ENCODE results near the gene GRIA1.

GRIA1 gene

GRCh38 chr5:153498516-153498915 is 8.0 kb downstream of the GRIA1 start:
- no peak for DNase-seq (ENCODE audit: low spot score)

GRCh38 chr5:153500178-153500577 is 9.7 kb downstream of the GRIA1 start:
- DNase-seq (ENCODE audit: low spot score), result no peak

GRCh38 chr5:153504726-153505125 is 14.3 kb downstream of the GRIA1 start:
- no peak for DNase-seq (ENCODE audit: low spot score)

- no peak for DNase-seq (ENCODE audit: low spot score)
These were observed 18.2 kb downstream of the GRIA1 start for GRCh38 chr5:153508700-153509099.

- peak; percentile 43 for DNase-seq (ENCODE audit: low spot score)
These were observed 21.2 kb downstream of the GRIA1 start for GRCh38 chr5:153511622-153512021.

DNA sequence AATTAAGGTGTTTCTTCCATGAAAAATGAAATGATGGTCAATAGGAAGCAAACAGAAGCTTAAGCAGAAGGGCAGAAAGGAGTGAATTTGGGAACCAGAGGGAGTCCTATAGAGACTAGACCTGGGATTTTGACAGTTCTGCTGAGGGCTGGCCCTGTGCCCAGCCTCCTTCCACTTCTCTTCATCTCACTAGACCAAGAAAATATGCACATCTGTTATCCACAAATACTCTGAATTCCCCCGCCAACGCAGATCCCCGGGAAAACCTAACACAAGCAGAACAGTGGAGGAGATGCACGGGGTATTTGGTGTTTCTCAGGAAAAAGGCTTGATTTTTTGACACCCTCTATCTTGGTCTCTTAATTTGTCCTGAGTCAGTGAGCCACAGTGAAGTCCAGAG is 22.7 kb downstream of the GRIA1 start:
- DNase-seq (ENCODE audit: low spot score), result no peak

- DNase-seq (ENCODE audit: low spot score), result no peak
These were observed 24.8 kb downstream of the GRIA1 start for GRCh38 chr5:153515301-153515700.

DNA sequence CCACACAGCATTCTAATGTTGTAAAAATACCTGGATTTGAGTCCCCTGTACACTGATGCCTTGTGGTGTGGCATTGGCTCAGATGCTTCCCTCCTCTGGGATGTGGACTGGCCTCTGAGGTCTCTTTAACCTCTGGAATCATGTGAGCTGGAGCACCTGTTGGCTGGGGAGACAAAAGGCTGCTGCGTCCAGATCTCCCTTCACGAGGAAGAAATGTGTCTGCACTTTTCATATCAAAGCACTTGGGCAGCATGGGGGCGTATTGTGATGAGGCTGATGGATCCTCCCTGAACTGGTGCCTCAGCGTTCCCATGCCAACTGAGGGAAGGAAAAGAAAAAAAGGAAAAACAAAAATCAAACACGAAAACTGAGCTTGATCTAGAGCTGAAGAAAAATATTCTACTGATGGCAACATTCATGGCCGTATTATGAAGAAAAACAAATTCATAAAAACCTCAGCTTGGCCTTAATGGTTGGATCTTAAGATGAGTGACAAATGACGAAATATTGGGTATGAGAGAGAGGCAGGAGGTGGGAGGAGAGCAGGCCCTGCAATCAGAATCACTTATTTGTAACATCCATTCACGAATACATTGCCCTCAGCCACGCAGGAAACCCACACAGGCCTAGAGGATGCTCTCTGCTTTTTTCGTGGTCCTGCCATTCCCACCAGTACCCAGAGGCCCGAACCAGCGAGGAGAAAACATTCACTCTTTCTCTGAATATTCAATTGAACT is 26.2 kb downstream of the GRIA1 start:
- peak; percentile 33 for DNase-seq (ENCODE audit: low spot score)

GRCh38 chr5:153517241-153517611 is 26.8 kb downstream of the GRIA1 start:
- DNase-seq (ENCODE audit: low spot score), result no peak

DNA sequence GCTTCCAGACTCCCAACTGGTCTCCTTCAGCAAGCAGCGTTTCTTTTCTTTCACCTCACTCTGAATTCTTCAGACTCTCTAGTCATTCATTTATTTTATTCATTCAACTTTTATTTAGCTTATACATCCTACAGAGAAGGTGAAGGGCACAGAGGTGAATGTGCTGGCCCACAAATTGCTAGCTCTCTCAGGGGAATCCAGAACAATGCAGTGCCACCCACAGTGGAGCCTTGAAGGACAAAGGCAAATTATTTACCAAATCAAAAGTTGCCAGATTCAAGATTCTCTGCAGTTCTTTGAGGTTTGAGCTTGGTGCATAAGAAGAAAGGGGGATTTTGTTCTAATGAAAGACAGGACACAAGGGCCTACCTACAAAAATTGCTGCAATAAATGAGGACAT is 29.7 kb downstream of the GRIA1 start:
- no peak for DNase-seq (ENCODE audit: low spot score)

- no peak for DNase-seq (ENCODE audit: low spot score)
These were observed 30.5 kb downstream of the GRIA1 start for GRCh38 chr5:153520952-153521351.

GRCh38 chr5:153523211-153523610 is 32.7 kb downstream of the GRIA1 start:
- DNase-seq (ENCODE audit: low spot score), result no peak

DNA sequence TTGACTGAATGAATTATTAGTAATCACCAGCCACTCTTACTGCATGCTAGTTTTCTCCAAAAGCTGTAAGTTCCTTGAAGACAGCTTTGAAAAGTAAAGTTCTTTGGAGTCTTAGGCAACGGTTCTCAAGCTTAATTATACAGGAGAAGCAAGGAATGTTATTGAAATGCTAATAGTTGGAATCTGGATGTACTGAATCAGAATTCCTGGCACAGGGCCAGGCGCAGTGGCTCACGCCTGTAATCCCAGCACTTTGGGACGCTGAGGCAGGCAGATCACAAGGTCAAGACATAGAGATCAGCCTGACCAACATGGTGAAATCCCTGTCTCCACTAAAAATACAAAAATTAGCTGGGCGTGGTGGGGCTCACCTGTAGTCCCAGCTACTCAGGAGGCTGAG is 33.4 kb downstream of the GRIA1 start:
- no peak for DNase-seq (ENCODE audit: low spot score)

- DNase-seq (ENCODE audit: low spot score), result no peak
These were observed 35.1 kb downstream of the GRIA1 start for GRCh38 chr5:153525536-153525935.

DNA sequence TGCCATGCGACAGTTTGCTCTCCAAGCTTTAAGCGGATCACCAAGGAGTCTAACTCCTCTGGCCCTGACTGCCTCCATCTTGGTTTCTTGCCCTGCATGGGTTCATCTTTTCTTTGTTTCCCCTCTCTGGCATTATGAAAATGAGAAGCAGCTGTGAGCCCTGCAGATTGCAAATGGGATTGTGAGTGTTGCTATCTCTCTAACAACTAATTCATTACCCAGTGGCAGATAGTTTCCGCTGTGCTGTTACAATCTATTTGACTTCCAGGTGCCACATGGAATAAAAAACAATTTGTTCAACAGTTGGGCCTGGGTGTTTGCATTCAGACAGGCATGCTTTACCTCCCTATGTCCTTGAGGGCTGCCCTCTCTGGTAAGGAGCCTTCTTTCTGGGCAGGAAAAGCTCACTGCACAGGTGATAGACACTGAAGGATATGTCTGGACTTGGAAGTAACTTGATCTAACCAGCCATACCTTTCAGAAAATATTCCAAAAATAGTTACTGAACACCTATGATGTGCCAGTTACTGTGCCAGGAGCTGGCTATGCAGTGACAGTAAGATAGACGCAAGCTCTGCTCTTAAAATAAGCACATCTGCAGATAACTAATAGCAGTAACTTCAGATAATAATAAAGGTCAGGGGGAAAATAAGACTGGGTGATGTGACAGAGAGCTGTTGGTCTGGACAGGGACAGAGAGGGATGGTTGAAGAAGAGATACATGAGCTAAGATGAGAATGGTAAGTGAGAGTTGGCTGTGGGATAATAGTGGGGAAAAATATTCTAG is 40.1 kb downstream of the GRIA1 start:
- no peak for DNase-seq (ENCODE audit: low spot score)

DNA sequence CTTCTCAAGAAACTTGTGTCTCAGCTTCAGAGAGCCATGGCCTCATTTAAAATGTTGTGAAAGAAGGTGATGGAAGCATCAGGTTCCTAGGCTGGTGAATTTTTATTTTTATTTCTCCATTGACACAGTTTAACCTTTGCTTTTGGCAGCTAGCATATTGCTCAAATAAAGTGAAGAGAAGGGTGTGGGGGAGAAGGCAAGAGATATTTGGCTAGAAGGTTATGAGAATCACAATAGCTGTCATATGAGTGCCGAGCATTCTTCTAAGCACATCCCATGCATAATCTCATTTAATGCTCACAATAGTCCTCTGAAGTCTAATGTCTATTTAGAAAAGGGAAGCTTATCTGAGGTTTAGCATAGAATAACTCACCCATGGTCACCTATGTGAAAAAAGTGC is 43.1 kb downstream of the GRIA1 start:
- no peak for DNase-seq (ENCODE audit: low spot score)

GRCh38 chr5:153534102-153534501 is 43.6 kb downstream of the GRIA1 start:
- DNase-seq (ENCODE audit: low spot score), result no peak

DNA sequence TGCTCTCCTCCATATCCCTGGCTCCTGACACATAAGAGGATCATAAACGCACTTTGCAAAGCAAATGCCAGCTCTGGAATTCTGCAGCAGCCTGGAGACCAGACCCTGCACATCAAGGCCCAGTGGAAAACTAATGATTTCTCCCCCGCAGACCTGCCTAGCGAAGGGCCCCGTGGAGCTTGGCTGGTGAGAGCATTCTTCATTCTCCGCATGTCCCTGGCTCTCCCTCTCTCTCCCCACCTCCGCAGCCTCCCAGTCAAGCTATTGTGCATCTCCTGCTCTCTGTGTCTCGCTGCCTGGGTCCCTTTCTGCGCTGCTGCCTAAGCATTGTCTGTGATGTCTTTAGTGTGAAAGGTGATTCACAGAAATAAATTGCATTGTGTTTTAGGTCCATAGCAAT is 46.7 kb downstream of the GRIA1 start:
- DNase-seq (ENCODE audit: low spot score), result peak; percentile 58

DNA sequence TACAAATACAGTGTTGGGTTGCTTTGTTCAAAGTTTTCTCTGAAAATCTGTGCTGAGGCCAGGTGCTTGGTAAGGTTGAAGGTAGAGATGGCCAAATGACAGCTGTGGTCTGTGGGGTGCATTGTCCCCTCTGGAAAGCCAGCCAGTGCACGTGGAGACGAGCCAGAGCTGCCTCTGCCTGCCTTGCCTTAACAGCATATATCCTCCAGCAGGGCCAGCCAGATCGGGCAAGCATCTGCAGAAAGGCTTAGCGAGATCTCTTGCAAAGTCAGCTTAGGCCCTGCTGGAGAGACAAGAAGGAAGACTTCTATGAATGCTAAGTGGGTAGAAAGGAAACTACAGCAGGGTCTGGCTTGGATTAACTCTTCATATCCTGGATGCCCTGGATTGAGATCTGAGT is 49.5 kb downstream of the GRIA1 start:
- no peak for DNase-seq (ENCODE audit: low spot score)

- DNase-seq (ENCODE audit: low spot score), result no peak
These were observed 52.1 kb downstream of the GRIA1 start for GRCh38 chr5:153542536-153542935.

- DNase-seq (ENCODE audit: low spot score), result no peak
These were observed 52.8 kb downstream of the GRIA1 start for GRCh38 chr5:153543288-153543687.

DNA sequence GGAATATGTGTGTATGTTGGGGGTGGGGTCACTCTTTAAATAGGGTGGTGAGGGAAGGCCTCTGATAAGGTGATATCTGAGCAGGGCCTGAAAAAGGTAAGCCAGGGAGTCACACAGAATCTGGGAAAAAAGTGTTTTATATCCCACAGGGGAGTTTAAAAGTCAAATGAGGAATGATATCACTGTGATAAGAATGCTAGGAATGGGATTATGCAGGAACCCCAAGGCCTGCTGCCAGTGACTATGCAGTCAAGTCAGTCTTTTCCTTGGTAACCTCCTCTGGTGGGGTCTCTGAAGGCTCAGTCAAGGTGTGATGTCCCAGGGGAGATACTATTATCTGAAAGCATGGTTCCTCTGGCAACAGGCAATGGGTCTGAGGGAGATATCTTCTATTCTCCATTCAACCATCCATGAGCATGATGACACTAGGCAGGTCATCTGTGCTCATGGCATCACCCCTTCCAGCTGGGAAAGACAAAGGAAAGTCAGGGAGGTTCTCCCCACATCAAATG is 53.5 kb downstream of the GRIA1 start:
- no peak for DNase-seq (ENCODE audit: low spot score)

GRCh38 chr5:153544706-153545105 is 54.2 kb downstream of the GRIA1 start:
- DNase-seq (ENCODE audit: low spot score), result no peak
